Progenitor cell of endocrine pancreas (in vitro differentiated cells): Measurements from ENCODE around the gene EVA1C. TPM values are rescaled to one million over a fixed set of nuclear protein-coding genes. Genes with fewer than 3 reads are reported as not detected.

Experiments
- DNase-seq: peaks from one replicate; pipeline ENCODE4 v3.0.0; 2021; ENCODE audit warnings: low spot score; ENCODE audit not compliant: unreplicated experiment
- H3K27ac Mint-ChIP-seq: 2 replicates; pipeline ENCODE4 v1.8.0; 2021; ENCODE audit warnings: mild to moderate bottlenecking, moderate library complexity, mixed read lengths
- H3K27me3 Mint-ChIP-seq: 2 replicates; pipeline ENCODE4 v1.8.0; 2021; ENCODE audit warnings: mixed read lengths
- H3K36me3 Mint-ChIP-seq: 2 replicates; pipeline ENCODE4 v1.8.0; 2022; ENCODE audit warnings: mixed read lengths; ENCODE audit not compliant: insufficient read depth
- H3K4me1 Mint-ChIP-seq: 2 replicates; pipeline ENCODE4 v1.8.0; 2021; ENCODE audit warnings: low read depth, mixed read lengths
- H3K4me3 Mint-ChIP-seq: 2 replicates; pipeline ENCODE4 v1.8.0; 2021; ENCODE audit warnings: low read depth, mild to moderate bottlenecking, moderate library complexity, mixed read lengths
- H3K9me3 Mint-ChIP-seq: 2 replicates; pipeline ENCODE4 v1.8.0; 2021; ENCODE audit warnings: low read depth, mixed read lengths
- total RNA-seq: library from RNA; stranded (reverse); gene quantifications from 2 replicates; pipeline ENCODE4 v1.2.1, GENCODE V29; 2021
- TF ChIP-seq, protein P1 (sequence below): fragments of 200-600 bp; sonication (generic); IDR thresholded peaks from one replicate; pipeline ENCODE4 v1.5.0; 2021; ENCODE audit warnings: antibody characterized with exemption, mild to moderate bottlenecking; ENCODE audit not compliant: unreplicated experiment

The EVA1C gene
- total RNA-seq, 1 donor from 2014 or later = not detected

DNA sequence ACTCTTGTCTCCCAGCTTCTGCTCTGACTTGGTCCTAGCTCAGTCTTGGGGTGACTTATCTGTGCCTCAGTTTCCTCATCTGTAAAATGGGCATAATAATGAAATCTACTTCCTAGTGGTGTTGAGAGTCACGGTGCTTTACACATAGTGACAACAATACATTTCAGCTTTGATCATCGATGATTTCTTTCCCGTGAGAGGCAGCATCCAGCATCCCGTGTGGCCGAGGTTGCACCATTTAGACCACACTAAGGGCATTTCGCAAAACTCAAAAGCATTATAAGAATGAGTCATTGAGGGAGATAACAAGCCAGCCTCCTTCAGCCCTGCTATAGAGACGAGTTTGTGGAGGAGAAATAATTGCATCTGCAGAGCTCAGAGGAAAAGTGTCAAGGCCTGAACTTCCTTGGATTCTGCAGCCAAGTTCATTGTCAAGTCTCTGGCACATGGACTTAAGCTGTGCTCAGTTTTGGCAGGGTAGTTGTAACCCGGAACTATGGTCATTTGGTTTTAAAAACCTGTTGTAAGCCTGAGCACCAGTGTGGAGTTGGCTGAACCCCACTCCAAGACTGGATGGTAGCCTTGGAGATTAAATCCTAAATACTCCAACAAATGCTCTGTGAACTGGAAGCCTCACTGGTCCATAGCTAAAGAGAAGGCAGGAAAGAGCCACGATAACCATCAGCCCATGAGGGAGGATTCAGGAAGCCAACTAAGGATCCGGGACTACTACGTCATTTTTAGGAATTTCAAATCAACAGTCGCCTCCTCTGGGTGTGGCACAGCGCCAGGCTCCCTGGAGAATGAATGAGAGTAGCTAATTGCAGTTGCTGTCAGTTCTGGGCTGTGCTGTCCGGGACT lies 108.6 kb downstream of the EVA1C start:
- Mint-ChIP-seq H3K4me3 (no peak overlapping the region), H3K4me1 (peaks cover 3% of the 10 kb centered on the region), H3K9me3 (no peaks in the 10 kb centered on the region), H3K36me3 (no peaks in the 10 kb centered on the region), H3K27me3 (no peaks in the 10 kb centered on the region), H3K27ac (peak overlapping the region; percentile 42)
- no peak for DNase-seq
- TF ChIP-seq, protein P1, sequence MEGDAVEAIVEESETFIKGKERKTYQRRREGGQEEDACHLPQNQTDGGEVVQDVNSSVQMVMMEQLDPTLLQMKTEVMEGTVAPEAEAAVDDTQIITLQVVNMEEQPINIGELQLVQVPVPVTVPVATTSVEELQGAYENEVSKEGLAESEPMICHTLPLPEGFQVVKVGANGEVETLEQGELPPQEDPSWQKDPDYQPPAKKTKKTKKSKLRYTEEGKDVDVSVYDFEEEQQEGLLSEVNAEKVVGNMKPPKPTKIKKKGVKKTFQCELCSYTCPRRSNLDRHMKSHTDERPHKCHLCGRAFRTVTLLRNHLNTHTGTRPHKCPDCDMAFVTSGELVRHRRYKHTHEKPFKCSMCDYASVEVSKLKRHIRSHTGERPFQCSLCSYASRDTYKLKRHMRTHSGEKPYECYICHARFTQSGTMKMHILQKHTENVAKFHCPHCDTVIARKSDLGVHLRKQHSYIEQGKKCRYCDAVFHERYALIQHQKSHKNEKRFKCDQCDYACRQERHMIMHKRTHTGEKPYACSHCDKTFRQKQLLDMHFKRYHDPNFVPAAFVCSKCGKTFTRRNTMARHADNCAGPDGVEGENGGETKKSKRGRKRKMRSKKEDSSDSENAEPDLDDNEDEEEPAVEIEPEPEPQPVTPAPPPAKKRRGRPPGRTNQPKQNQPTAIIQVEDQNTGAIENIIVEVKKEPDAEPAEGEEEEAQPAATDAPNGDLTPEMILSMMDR = no peak

DNA sequence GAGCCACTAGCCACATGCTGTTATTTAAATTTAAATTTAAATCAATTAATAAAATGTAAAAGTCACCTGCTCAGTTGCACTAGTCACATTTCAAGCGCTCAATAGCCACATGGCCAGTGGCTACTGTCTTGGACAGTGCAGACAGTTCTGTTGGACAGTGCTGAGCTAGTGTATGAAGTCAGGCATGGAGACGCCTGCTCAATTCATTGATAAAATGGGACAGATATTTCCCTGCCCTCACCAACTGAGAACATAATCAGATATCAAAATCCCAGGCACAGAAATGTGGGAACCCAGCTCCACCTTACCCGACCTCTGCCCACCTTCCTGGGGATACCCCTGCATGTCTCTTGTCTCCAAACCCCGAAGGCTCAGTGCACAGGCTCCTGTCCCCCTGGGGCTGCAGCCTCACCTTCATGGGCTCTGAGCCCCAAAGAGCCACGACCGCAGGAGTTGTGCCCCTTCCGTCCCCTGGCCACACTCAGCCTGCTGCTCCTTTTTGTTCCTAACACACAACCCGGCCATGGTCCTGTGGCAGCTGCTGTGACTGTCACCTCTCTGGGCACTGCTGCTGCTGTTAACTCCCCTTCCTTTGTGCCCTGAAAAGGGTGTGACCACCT lies 109.3 kb downstream of the EVA1C start:
- no peak overlapping the region for H3K4me3 Mint-ChIP-seq
- no peak overlapping the region for H3K27ac Mint-ChIP-seq
- no peak for DNase-seq
- H3K4me1 Mint-ChIP-seq = peaks cover 3% of the 10 kb centered on the region
- H3K27me3 Mint-ChIP-seq = no peaks in the 10 kb centered on the region
- TF ChIP-seq, protein P1 = no peak
- H3K9me3 Mint-ChIP-seq = no peaks in the 10 kb centered on the region
- no peaks in the 10 kb centered on the region for H3K36me3 Mint-ChIP-seq

DNA sequence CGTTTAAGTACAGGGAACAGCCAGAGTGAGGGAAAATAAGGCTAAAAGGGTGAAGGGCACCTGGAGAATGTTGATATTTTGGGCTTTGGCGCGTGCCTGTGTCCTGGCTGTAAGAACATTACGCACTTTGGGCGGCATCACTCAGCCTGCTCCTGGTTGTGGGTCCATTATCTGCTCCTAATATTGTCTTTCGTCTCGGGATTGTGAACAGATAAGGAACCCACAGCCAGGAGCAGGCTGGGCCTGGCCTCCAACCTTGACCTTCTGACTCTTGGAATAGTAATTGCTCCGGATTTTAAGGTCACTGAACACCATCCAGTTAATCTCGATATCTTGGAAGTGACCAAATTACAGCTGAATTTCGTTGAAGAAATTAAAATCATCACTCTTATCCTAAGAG lies 111.0 kb downstream of the EVA1C start:
- DNase-seq = no peak
- Mint-ChIP-seq H3K27ac (no peak overlapping the region), H3K9me3 (peaks cover 7% of the 10 kb centered on the region), H3K4me1 (peaks cover 3% of the 10 kb centered on the region), H3K27me3 (no peaks in the 10 kb centered on the region), H3K4me3 (no peak overlapping the region), H3K36me3 (no peaks in the 10 kb centered on the region)
- TF ChIP-seq, protein P1 = no peak

DNA sequence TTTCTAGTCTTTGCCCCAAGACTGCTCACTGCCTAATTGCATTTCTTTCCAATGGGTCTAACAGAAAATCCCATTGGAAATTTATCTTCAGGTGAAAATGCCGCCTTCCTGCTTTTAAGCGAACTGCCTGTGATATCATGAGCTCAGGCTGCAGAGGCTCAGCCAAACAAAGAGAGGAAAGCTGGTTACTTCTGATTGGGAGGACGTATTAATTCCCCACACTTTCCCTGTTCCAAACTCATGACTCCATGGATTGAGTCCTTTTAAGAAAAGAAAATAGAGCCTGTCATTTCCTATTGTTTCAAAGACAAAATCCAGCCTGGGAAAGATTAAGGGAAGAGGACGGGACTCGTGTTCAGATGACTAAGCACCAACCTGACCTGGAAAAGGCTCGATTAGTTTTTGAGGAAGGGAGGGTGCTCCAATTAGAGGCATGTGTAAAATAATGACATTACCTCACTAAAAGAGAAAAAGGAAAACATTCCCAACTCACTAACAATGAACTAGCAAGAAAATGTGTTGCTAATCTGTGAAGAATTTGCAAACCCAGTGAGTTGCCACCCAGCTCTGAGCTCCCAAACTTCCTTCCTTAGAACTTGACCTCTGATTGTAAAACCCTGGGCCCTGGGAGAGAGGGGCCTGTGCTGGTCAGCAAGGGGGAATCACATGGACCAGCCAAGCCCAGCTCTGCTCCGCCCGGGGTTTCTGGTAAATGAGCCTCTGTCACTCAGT lies 111.6 kb downstream of the EVA1C start:
- H3K27ac Mint-ChIP-seq = no peak overlapping the region
- no peaks in the 10 kb centered on the region for H3K27me3 Mint-ChIP-seq
- TF ChIP-seq, protein P1 = no peak
- peaks cover 3% of the 10 kb centered on the region for H3K4me1 Mint-ChIP-seq
- DNase-seq = no peak
- no peaks in the 10 kb centered on the region for H3K36me3 Mint-ChIP-seq
- peaks cover 7% of the 10 kb centered on the region for H3K9me3 Mint-ChIP-seq
- H3K4me3 Mint-ChIP-seq = no peak overlapping the region

DNA sequence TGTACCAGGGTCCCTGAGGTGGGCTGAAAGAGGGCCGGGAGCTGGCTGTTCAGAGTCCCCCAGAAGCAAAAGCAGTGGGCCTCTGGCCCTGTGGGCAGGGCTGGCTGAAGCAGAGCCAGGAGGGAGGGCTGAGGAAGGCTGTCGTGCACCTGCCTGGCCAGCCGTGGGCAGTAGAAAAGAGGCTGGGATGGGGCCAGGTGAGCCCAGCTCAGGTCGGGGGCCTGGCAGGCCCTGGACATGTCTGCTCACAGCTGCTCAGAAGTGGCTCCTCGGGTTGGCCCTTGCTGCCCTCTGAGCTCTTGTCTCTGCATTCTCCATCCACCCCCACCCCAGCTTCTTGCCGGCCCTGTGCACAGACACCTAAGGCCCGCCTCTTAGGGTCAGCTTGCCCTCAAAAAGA lies 112.8 kb downstream of the EVA1C start:
- no peak overlapping the region for H3K4me3 Mint-ChIP-seq
- peaks cover 3% of the 10 kb centered on the region for H3K4me1 Mint-ChIP-seq
- no peak overlapping the region for H3K27ac Mint-ChIP-seq
- TF ChIP-seq, protein P1 = no peak
- no peak for DNase-seq
- H3K27me3 Mint-ChIP-seq = no peaks in the 10 kb centered on the region
- no peaks in the 10 kb centered on the region for H3K36me3 Mint-ChIP-seq
- peaks cover 7% of the 10 kb centered on the region for H3K9me3 Mint-ChIP-seq
